Mesodermal cell (in vitro differentiated cells): ENCODE data around the gene LINC01488. TPM values are rescaled to one million over a fixed set of nuclear protein-coding genes. Genes with fewer than 3 reads are reported as not detected.

Experiments used
- H3K27ac ChIP-seq: 2 replicates; pipeline ENCODE4 v1.7.0; 2013; ENCODE audit warnings: mild to moderate bottlenecking, low read depth, low read length, moderate library complexity; ENCODE audit not compliant: severe bottlenecking
- H3K36me3 ChIP-seq: 2 replicates; pipeline ENCODE4 v1.7.1; 2013; ENCODE audit warnings: mild to moderate bottlenecking, low read length, moderate library complexity; ENCODE audit not compliant: control insufficient read depth, insufficient read depth
- H3K4me1 ChIP-seq: one replicate; pipeline ENCODE4 v1.7.1; 2013; ENCODE audit warnings: mild to moderate bottlenecking, low read length; ENCODE audit not compliant: insufficient read depth, control insufficient read depth, poor library complexity, severe bottlenecking
- H3K4me3 ChIP-seq: 2 replicates; pipeline ENCODE4 v1.7.0; 2013; ENCODE audit warnings: low read length, control low read depth, mild to moderate bottlenecking; ENCODE audit not compliant: insufficient read depth, poor library complexity, severe bottlenecking; ENCODE audit errors: extremely low read depth
- H3K9me3 ChIP-seq: 2 replicates; pipeline ENCODE4 v1.7.1; 2013; ENCODE audit warnings: mild to moderate bottlenecking, low read length, moderate library complexity; ENCODE audit not compliant: control insufficient read depth
- WGBS, 2 experiments: methylation state at CpG; one replicate each; pipeline ENCODE4 v1.1.5; 2013; ENCODE audit warnings: missing lambda C conversion rate in 2 of 2; ENCODE audit not compliant: insufficient coverage in 2 of 2; 5-methylcytosine and 5-hydroxymethylcytosine counted together
- polyA plus RNA-seq, 2 experiments: library from polyadenylated mRNA; stranded (reverse); fragments of 50-300 nt; gene quantifications; one replicate each; pipeline ENCODE4 v1.2.3, GENCODE V29; 2013

LINC01488 gene
- polyA plus RNA-seq (2013, experiment 1 of 2): not detected
- not detected for polyA plus RNA-seq (2013, experiment 2 of 2)

GRCh38 chr11:69481393-69481844 lies at the start of gene LINC01488:
Gene LINC01488 (plus strand): TSS chr11:69481663.
- H3K4me1 ChIP-seq: peaks cover 24% of the 10 kb centered on the region
- no peak within 1 kb of the TSS for H3K27ac ChIP-seq
- WGBS, 2 experiments: 77 to 82% methylated on average over 3 to 4 of the region's 4 CpGs
- no peaks in the 10 kb centered on the region for H3K36me3 ChIP-seq
- H3K4me3 ChIP-seq: no peak within 1 kb of the TSS
- H3K9me3 ChIP-seq: no peaks in the 10 kb centered on the region

GRCh38 chr11:69431893-69432738 lies 49.3 kb upstream of the LINC01488 start:
- Histone ChIP-seq H3K9me3 (peaks cover 9% of the 10 kb centered on the region), H3K36me3 (no peaks in the 10 kb centered on the region), H3K27ac (no peak overlapping the region), H3K4me3 (no peak overlapping the region), H3K4me1 (peaks cover 35% of the 10 kb centered on the region)
- 85 to 95% methylated on average over 12 to 13 of the region's 14 CpGs for WGBS, 2 experiments

- peaks cover 42% of the 10 kb centered on the region for H3K4me1 ChIP-seq
These were observed 47.7 kb upstream of the LINC01488 start for GRCh38 chr11:69433741-69434140.

GRCh38 chr11:69434471-69434931 lies 47.0 kb upstream of the LINC01488 start:
- H3K27ac ChIP-seq: no peak overlapping the region
- no peak overlapping the region for H3K4me3 ChIP-seq
- WGBS, 2 experiments: 42 to 46% methylated on average over 9 to 10 of the region's 11 CpGs
- H3K9me3 ChIP-seq: no peaks in the 10 kb centered on the region
- no peaks in the 10 kb centered on the region for H3K36me3 ChIP-seq
- H3K4me1 ChIP-seq: peaks cover 42% of the 10 kb centered on the region

More at GRCh38 chr11:69433741-69434140, 47.7 kb upstream of the LINC01488 start:
- Histone ChIP-seq H3K27ac (no peak overlapping the region), H3K4me3 (no peak overlapping the region), H3K9me3 (no peaks in the 10 kb centered on the region), H3K36me3 (no peaks in the 10 kb centered on the region)
- WGBS, 2 experiments: 89 to 100% methylated on average over 6 of the region's 7 CpGs

GRCh38 chr11:69435161-69435986 lies 46.1 kb upstream of the LINC01488 start:
- Histone ChIP-seq H3K27ac (no peak overlapping the region), H3K4me3 (no peak overlapping the region), H3K9me3 (no peaks in the 10 kb centered on the region), H3K36me3 (no peaks in the 10 kb centered on the region), H3K4me1 (peaks cover 40% of the 10 kb centered on the region)
- whole genome bisulfite sequencing, 2 experiments: 57 to 70% methylated on average over 9 to 12 of the region's 15 CpGs

GRCh38 chr11:69436041-69436982 lies 45.2 kb upstream of the LINC01488 start:
- no peaks in the 10 kb centered on the region for H3K36me3 ChIP-seq
- no peak overlapping the region for H3K4me3 ChIP-seq
- peaks cover 44% of the 10 kb centered on the region for H3K4me1 ChIP-seq
- 95% methylated on average over 21 to 22 of the region's 22 CpGs for WGBS, 2 experiments
- no peak overlapping the region for H3K27ac ChIP-seq
- H3K9me3 ChIP-seq: no peaks in the 10 kb centered on the region

- no peaks in the 10 kb centered on the region for H3K9me3 ChIP-seq
- WGBS, 2 experiments: 46 to 60% methylated on average over 8 of the region's 15 CpGs
- H3K27ac ChIP-seq: peak overlapping the region; percentile 41
- no peaks in the 10 kb centered on the region for H3K36me3 ChIP-seq
- no peak overlapping the region for H3K4me3 ChIP-seq
- peaks cover 48% of the 10 kb centered on the region for H3K4me1 ChIP-seq
These were observed 44.2 kb upstream of the LINC01488 start for GRCh38 chr11:69437001-69437875.

GRCh38 chr11:69437876-69438205 lies 43.6 kb upstream of the LINC01488 start:
- Histone ChIP-seq H3K36me3 (no peaks in the 10 kb centered on the region), H3K27ac (no peak overlapping the region), H3K4me1 (peaks cover 53% of the 10 kb centered on the region), H3K4me3 (no peak overlapping the region), H3K9me3 (no peaks in the 10 kb centered on the region)
- 95 to 100% methylated on average over 5 to 6 of the region's 9 CpGs for WGBS, 2 experiments

GRCh38 chr11:69438286-69438920 lies 43.1 kb upstream of the LINC01488 start:
- Histone ChIP-seq H3K27ac (no peak overlapping the region), H3K4me3 (no peak overlapping the region), H3K4me1 (peaks cover 53% of the 10 kb centered on the region), H3K9me3 (no peaks in the 10 kb centered on the region), H3K36me3 (no peaks in the 10 kb centered on the region)
- WGBS, 2 experiments: 88 to 91% methylated on average over 22 to 24 of the region's 25 CpGs
